Neural crest cell (in vitro differentiated cells): ENCODE data around the gene SRD5A2. TPM values are rescaled to one million over a fixed set of nuclear protein-coding genes. Genes with fewer than 3 reads are reported as not detected.

Experiments
- DNase-seq: peaks from one replicate; pipeline ENCODE4 v3.0.0; 2021; ENCODE audit warnings: low read depth, mixed read lengths, low spot score
- H3K27ac Mint-ChIP-seq: one replicate; pipeline ENCODE4 v1.8.0; 2021; ENCODE audit warnings: mild to moderate bottlenecking, mixed read lengths; ENCODE audit not compliant: unreplicated experiment
- H3K27me3 Mint-ChIP-seq: 2 replicates; pipeline ENCODE4 v1.8.0; 2021; ENCODE audit warnings: low read depth, mild to moderate bottlenecking, mixed read lengths
- H3K36me3 Mint-ChIP-seq: 2 replicates; pipeline ENCODE4 v1.8.0; 2021; ENCODE audit warnings: low read depth, mild to moderate bottlenecking, mixed read lengths
- H3K4me1 Mint-ChIP-seq: 2 replicates; pipeline ENCODE4 v1.8.0; 2021; ENCODE audit warnings: mixed read lengths
- H3K4me3 Mint-ChIP-seq: one replicate; pipeline ENCODE4 v1.8.0; 2021; ENCODE audit warnings: mild to moderate bottlenecking, mixed read lengths
- H3K9me3 Mint-ChIP-seq: 2 replicates; pipeline ENCODE4 v1.8.0; 2021; ENCODE audit warnings: mixed read lengths
- CTCF ChIP-seq: fragments of 200-600 bp; sonication (generic); conservative IDR thresholded peaks from 2 replicates; pipeline ENCODE4 v1.5.0; 2021; ENCODE audit warnings: antibody characterized with exemption, mild to moderate bottlenecking
- long read RNA-seq: library from polyadenylated mRNA; unstranded; transcript quantifications from one replicate; pipeline ENCODE4 v2.0.0, GENCODE V29; 2020
- total RNA-seq: library from RNA; stranded (reverse); gene quantifications from 2 replicates; pipeline ENCODE4 v1.2.1, GENCODE V29; 2021

The SRD5A2 gene
- total RNA-seq: not detected in 2 replicates
- long read RNA-seq: 0 reads

- no peak for DNase-seq
- Mint-ChIP-seq H3K4me1 (no peaks in the 10 kb centered on the region), H3K4me3 (no peak within 1 kb of the TSS), H3K27ac (no peak within 1 kb of the TSS), H3K36me3 (peaks cover 7% of the 10 kb centered on the region), H3K27me3 (peaks cover 81% of the 10 kb centered on the region), H3K9me3 (peaks cover 8% of the 10 kb centered on the region)
- no peak for TF ChIP-seq CTCF
Observed at GRCh38 chr2:31580321-31581117, at the start of gene SRD5A2. TSS of gene SRD5A2 (minus strand) at chr2:31580938. CDS start at chr2:31580900, 38 bp downstream.

- H3K36me3 Mint-ChIP-seq: no peaks in the 10 kb centered on the region
- no peaks in the 10 kb centered on the region for H3K4me1 Mint-ChIP-seq
- H3K27me3 Mint-ChIP-seq: peaks cover 4% of the 10 kb centered on the region
- DNase-seq: no peak
- H3K27ac Mint-ChIP-seq: no peak overlapping the region
- H3K9me3 Mint-ChIP-seq: peaks cover 21% of the 10 kb centered on the region
- no peak overlapping the region for H3K4me3 Mint-ChIP-seq
- no peak for TF ChIP-seq CTCF
Observed at GRCh38 chr2:31606509-31606908, 25.8 kb upstream of the SRD5A2 start.

- no peak for TF ChIP-seq CTCF
- H3K27ac Mint-ChIP-seq: no peak overlapping the region
- peaks cover 2% of the 10 kb centered on the region for H3K36me3 Mint-ChIP-seq
- DNase-seq: no peak
- H3K27me3 Mint-ChIP-seq: peaks cover 27% of the 10 kb centered on the region
- no peaks in the 10 kb centered on the region for H3K4me1 Mint-ChIP-seq
- peaks cover 23% of the 10 kb centered on the region for H3K9me3 Mint-ChIP-seq
- H3K4me3 Mint-ChIP-seq: no peak overlapping the region
Observed at GRCh38 chr2:31598694-31599093, 18.0 kb upstream of the SRD5A2 start.

- DNase-seq: no peak
- peaks cover 52% of the 10 kb centered on the region for H3K27me3 Mint-ChIP-seq
- H3K9me3 Mint-ChIP-seq: no peaks in the 10 kb centered on the region
- no peak overlapping the region for H3K4me3 Mint-ChIP-seq
- no peaks in the 10 kb centered on the region for H3K4me1 Mint-ChIP-seq
- H3K36me3 Mint-ChIP-seq: peaks cover 4% of the 10 kb centered on the region
- H3K27ac Mint-ChIP-seq: no peak overlapping the region
- no peak for TF ChIP-seq CTCF
Observed at GRCh38 chr2:31586230-31586629, 5.5 kb upstream of the SRD5A2 start.

GRCh38 chr2:31581124-31581795 lies 522 bp upstream of the SRD5A2 start:
- Mint-ChIP-seq H3K4me3 (no peak overlapping the region), H3K27me3 (peaks cover 79% of the 10 kb centered on the region)

More at GRCh38 chr2:31581124-31581795, 522 bp upstream of the SRD5A2 start:
- Mint-ChIP-seq H3K36me3 (peaks cover 7% of the 10 kb centered on the region), H3K9me3 (peaks cover 5% of the 10 kb centered on the region), H3K27ac (no peak overlapping the region), H3K4me1 (no peaks in the 10 kb centered on the region)
- no peak for TF ChIP-seq CTCF
- DNase-seq: no peak
